ENCODE data around the gene UROS.

The UROS gene

DNA sequence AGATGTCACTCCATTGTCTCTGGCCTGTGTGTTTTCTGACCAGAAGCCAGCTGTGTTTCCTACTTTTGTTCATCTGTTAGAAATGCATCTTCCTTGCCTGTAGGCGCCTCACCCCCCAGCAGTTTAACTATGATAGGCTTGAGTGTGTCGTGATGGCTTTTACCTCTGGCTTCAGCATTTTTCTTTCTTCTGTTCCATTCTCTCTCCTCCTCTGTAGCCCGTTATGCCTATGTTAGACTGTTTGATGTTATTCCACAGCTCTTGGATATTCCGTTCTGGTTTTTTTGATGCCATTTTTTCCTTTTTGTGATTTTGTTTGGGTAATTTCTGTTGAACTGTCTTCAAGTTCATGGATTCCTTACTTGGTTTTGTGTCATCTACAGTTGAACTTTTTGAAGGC, 65.3 kb downstream of the UROS start:
- H3K4me3 ChIP-seq (ENCODE audit: low read depth, low read length), result no peak overlapping the region
- TF ChIP-seq, protein P1, sequence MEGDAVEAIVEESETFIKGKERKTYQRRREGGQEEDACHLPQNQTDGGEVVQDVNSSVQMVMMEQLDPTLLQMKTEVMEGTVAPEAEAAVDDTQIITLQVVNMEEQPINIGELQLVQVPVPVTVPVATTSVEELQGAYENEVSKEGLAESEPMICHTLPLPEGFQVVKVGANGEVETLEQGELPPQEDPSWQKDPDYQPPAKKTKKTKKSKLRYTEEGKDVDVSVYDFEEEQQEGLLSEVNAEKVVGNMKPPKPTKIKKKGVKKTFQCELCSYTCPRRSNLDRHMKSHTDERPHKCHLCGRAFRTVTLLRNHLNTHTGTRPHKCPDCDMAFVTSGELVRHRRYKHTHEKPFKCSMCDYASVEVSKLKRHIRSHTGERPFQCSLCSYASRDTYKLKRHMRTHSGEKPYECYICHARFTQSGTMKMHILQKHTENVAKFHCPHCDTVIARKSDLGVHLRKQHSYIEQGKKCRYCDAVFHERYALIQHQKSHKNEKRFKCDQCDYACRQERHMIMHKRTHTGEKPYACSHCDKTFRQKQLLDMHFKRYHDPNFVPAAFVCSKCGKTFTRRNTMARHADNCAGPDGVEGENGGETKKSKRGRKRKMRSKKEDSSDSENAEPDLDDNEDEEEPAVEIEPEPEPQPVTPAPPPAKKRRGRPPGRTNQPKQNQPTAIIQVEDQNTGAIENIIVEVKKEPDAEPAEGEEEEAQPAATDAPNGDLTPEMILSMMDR (IDR thresholded peaks at IDR 0.05; ENCODE audit: borderline replicate concordance, insufficient read depth, low read depth, low read length), result no peak

- no peak overlapping the region for H3K4me3 ChIP-seq (ENCODE audit: low read depth, low read length)
- TF ChIP-seq, protein P1 (IDR thresholded peaks at IDR 0.05; ENCODE audit: borderline replicate concordance, insufficient read depth, low read depth, low read length), result no peak
Observed at GRCh38 chr10:125756853-125757487, 66.1 kb downstream of the UROS start.

DNA sequence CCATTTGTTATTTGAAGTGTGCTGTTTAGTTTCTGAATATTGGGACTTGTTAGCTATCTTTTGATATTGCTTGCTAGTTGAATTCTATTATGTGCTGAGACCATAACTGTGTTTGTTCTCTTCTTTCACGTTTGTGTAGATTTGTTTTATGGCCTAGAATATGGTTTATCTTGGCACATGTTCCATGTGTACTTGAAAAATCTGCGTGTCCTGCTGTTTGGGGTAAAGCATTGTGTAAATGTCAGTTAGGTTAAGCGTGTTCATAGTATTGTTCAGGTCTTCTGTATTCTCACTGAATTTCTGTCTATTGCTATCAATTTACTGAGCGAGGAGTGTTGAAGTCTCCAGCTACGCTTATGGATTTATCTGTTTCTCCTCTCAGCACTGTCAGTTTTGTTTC, 66.9 kb downstream of the UROS start:
- TF ChIP-seq, protein P1 (IDR thresholded peaks at IDR 0.05; ENCODE audit: borderline replicate concordance, insufficient read depth, low read depth, low read length), result no peak
- no peak overlapping the region for H3K4me3 ChIP-seq (ENCODE audit: low read depth, low read length)

- TF ChIP-seq, protein P1 (IDR thresholded peaks at IDR 0.05; ENCODE audit: borderline replicate concordance, insufficient read depth, low read depth, low read length), result no peak
- H3K4me3 ChIP-seq (ENCODE audit: low read depth, low read length), result no peak overlapping the region
Observed at GRCh38 chr10:125747417-125747816, 75.6 kb downstream of the UROS start.

GRCh38 chr10:125744909-125745308, 78.1 kb downstream of the UROS start:
- H3K4me3 ChIP-seq (ENCODE audit: low read depth, low read length), result no peak overlapping the region
- TF ChIP-seq, protein P1 (IDR thresholded peaks at IDR 0.05; ENCODE audit: borderline replicate concordance, insufficient read depth, low read depth, low read length), result no peak

DNA sequence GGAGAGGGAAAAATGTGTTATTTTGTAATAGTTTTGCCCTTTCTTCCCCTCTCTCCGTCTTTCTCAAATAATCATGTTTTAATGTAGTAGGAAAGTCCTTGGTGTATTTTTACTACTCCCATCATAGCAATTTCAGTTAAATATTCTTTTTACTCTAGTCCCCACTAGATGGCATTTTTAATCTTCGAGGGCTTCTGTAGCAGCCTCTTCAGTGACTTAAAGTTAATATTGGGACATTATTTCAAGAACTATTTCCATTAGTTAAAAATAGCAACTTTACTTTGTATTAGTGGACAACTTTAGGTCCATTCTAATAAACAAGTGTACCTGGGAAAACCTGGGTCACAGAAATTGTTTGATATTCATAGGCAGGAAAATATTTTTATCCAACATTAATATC, 80.6 kb downstream of the UROS start:
- TF ChIP-seq, protein P1 (IDR thresholded peaks at IDR 0.05; ENCODE audit: borderline replicate concordance, insufficient read depth, low read depth, low read length), result no peak
- H3K4me3 ChIP-seq (ENCODE audit: low read depth, low read length), result no peak overlapping the region

DNA sequence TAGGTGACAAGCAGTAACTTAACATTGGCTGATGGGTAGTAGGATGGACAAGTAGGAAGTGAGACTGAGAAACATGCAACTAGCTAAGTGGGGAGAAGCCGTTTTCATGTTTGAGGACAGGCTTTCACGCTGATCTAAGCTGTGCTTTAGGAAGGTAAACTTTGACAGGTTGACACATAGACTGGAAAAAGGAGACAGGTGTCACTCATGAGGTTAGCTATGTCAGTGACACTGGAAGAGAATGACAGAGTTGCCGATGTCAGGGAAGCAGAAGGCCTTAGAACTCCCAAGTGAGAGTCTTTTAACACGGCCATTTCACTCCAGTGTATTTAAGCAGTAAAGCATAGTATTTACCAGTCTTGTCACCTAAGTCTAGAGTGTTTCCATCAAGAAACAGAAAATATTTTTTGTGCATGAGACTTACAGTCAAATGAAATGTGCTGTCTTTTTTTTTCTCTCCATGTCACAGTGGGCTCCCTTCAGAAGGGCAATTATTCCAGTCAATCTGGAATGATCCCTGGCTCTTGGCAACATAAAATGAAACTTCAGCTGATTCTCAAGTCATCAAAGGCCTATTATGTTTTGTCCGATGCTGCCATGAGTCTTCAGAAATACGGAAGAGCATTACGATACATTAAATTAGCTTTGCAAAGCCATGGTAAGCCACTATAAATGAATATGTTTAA, 82.9 kb downstream of the UROS start:
- TF ChIP-seq, protein P1 (IDR thresholded peaks at IDR 0.05; ENCODE audit: borderline replicate concordance, insufficient read depth, low read depth, low read length), result no peak
- H3K4me3 ChIP-seq (ENCODE audit: low read depth, low read length), result no peak overlapping the region

All from GM12875 (cell line).